Choroid plexus epithelial cell (primary cell): ENCODE measurements around the gene TMEM143.
"Not testable (repeated sequence)": the region's sequence is repeated elsewhere in the genome, so short reads cannot be mapped to it uniquely, and the experiment has no call there.

ENCODE experiments used
- DNase-seq: peaks from one replicate; pipeline ENCODE4 v3.0.0-alpha.2; 2010; ENCODE audit warnings: low read depth
- H3K4me3 ChIP-seq: 2 replicates; pipeline ENCODE4 v1.5.1; 2011; ENCODE audit warnings: low read depth, mild to moderate bottlenecking, control low read depth, low read length, moderate library complexity
- TF ChIP-seq, protein P1 (sequence below): conservative IDR thresholded peaks from 2 replicates; pipeline ENCODE4 v1.5.1; 2011; ENCODE audit warnings: low read depth, mild to moderate bottlenecking, control low read depth, inconsistent platforms, low read length, moderate library complexity

The TMEM143 gene

GRCh38 chr19:48302600-48302959 is 61.2 kb downstream of the TMEM143 start:
- DNase-seq, result no peak
- no peak overlapping the region for H3K4me3 ChIP-seq
- TF ChIP-seq, protein P1, sequence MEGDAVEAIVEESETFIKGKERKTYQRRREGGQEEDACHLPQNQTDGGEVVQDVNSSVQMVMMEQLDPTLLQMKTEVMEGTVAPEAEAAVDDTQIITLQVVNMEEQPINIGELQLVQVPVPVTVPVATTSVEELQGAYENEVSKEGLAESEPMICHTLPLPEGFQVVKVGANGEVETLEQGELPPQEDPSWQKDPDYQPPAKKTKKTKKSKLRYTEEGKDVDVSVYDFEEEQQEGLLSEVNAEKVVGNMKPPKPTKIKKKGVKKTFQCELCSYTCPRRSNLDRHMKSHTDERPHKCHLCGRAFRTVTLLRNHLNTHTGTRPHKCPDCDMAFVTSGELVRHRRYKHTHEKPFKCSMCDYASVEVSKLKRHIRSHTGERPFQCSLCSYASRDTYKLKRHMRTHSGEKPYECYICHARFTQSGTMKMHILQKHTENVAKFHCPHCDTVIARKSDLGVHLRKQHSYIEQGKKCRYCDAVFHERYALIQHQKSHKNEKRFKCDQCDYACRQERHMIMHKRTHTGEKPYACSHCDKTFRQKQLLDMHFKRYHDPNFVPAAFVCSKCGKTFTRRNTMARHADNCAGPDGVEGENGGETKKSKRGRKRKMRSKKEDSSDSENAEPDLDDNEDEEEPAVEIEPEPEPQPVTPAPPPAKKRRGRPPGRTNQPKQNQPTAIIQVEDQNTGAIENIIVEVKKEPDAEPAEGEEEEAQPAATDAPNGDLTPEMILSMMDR, result no peak

GRCh38 chr19:48301886-48302599 is 61.7 kb downstream of the TMEM143 start:
- no peak overlapping the region for H3K4me3 ChIP-seq
- DNase-seq, result no peak
- TF ChIP-seq, protein P1, result no peak

GRCh38 chr19:48297975-48298374 is 65.8 kb downstream of the TMEM143 start:
- TF ChIP-seq, protein P1, result no peak
- DNase-seq, result no peak
- H3K4me3 ChIP-seq, result no peak overlapping the region

DNA sequence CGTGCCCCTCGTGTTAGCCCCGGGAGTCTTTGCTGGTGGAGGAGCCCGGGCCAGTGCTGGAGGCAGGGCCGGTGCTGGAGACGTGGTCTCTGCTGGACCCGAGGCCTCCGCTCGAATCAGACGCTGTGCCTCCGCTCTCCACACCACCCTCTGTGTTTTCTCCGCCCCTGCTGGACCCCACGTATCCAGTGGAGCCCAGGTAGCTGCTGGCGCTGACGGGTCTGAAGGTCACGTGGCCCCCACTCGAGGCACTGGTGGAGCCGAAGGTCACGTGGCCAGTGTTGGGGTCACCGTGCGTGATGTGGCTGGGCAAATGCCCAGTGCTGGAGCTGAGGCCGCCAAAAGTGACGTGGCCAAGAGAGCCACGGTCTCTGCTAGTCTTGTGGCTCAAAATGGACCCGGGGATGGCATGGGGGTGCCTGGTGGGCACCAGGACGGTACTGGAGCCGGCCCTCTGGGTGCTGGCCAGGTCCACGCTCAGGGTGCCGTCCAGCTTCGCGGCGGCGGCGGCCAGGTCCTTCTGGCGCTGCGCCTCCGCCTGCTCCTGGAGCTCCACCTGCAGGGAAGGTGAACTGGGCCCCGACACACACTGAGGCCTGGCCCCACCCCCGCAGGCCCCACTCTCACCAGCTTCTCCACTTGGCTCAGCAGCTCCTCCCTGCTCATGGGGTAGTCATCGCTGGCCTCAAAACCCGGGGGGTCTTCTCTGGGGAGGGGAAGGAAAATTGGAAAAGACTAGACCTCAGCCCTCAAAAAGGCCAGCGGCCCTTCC is 66.6 kb downstream of the TMEM143 start:
- DNase-seq, result no peak
- no peak overlapping the region for H3K4me3 ChIP-seq
- TF ChIP-seq, protein P1, result no peak

- no peak for DNase-seq
- H3K4me3 ChIP-seq, result no peak overlapping the region
- TF ChIP-seq, protein P1, result no peak
Observed at GRCh38 chr19:48295458-48295857, 68.3 kb downstream of the TMEM143 start.

GRCh38 chr19:48292798-48293197 is 70.9 kb downstream of the TMEM143 start:
- H3K4me3 ChIP-seq, result no peak overlapping the region
- DNase-seq, result peak; percentile 76
- TF ChIP-seq, protein P1, result no peak

DNA sequence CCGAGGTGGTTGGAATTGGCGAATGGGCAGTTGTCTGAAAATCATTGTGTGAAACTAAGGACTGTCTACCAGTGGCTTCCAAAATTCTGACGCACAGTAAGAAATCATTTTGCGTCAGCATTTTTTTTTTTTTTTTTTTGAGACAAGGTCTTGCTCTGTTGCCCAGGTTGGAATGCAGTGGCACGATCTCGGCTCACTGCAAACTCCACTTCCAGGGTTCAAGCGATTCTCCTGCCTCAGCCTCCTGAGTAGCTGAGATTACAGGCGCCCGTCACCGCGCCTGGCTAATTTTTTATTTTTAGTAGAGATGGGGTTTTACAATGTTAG is 72.3 kb downstream of the TMEM143 start:
- not testable (repeated sequence) for H3K4me3 ChIP-seq, DNase-seq
